ENCODE data around the gene PGA4.

GRCh38 chr11:61176446-61176845 lies 45.7 kb upstream of the PGA4 start:
- TF ChIP-seq CTCF (IDR thresholded peaks at IDR 0.05) (no peak), EP300 (IDR thresholded peaks at IDR 0.05; ENCODE audit: borderline replicate concordance in 1 of 2, low read depth in 1 of 2, low read length in 1 of 2) (no peak), MAX (IDR thresholded peaks at IDR 0.05; ENCODE audit: low read depth) (no peak), GATA2 (CRISPR knock-in tag; IDR thresholded peaks at IDR 0.05) (no peak), TAF1 (IDR thresholded peaks at IDR 0.05; ENCODE audit: borderline replicate concordance, low read depth, low read length) (no peak), USF2 (IDR thresholded peaks at IDR 0.05; ENCODE audit: borderline replicate concordance, low read depth, low read length) (no peak), MXI1 (IDR thresholded peaks at IDR 0.05; ENCODE audit: low read depth, low read length) (no peak), NFIC (IDR thresholded peaks at IDR 0.05; ENCODE audit: borderline replicate concordance) (no peak), SMC3 (IDR thresholded peaks at IDR 0.05; ENCODE audit: low read depth, low read length) (no peak), YY1 (IDR thresholded peaks at IDR 0.05; ENCODE audit: low read depth) (no peak)
